PC-3 (cell line): ENCODE data around the gene C7. TPM values are rescaled to one million over a fixed set of nuclear protein-coding genes. Genes with fewer than 3 reads are reported as not detected.
"Not testable (repeated sequence)": the region's sequence is repeated elsewhere in the genome, so short reads cannot be mapped to it uniquely, and the experiment has no call there.

Experiments
- ATAC-seq: fragments of 200-7000 bp; cut with Tn5 transposase; 2 replicates; pipeline ENCODE4 v1.9.1; 2020; ENCODE audit warnings: mild to moderate bottlenecking, moderate library complexity
- BruUV-seq: library from RNA; stranded (reverse); fragments of 400-500 nt; replicated peaks from 2 replicates; lab custom pipeline; 2021; lab: Mats Ljungman, UMichigan
- CTCF ChIA-PET: fragments of 300-600 bp; sonication (Branson Sonifier 250); formaldehyde crosslinking; loops from one replicate; lab custom pipeline; 2022; ENCODE audit warnings: antibody characterized with exemption; lab: Charles Lee
- POLR2A ChIA-PET: fragments of 300-600 bp; sonication (Branson Sonifier 250); formaldehyde crosslinking; loops from one replicate; lab custom pipeline; 2022; ENCODE audit warnings: antibody characterized with exemption; ENCODE audit not compliant: unreplicated experiment; lab: Charles Lee
- DNase-seq: peaks from one replicate; pipeline ENCODE4 v3.0.0-alpha.2; 2015
- H2AFZ ChIP-seq: fragments of 300-600 bp; sonication (generic); 2 replicates; pipeline ENCODE4 v1.6.0; 2016; ENCODE audit warnings: antibody characterized with exemption, low read length
- H3F3A ChIP-seq: fragments of 300-600 bp; sonication (generic); one replicate; pipeline ENCODE4 v1.6.0; 2017; ENCODE audit warnings: antibody characterized with exemption, low read length, control low read depth, mild to moderate bottlenecking; ENCODE audit not compliant: unreplicated experiment
- H3K27ac ChIP-seq: fragments of 300-600 bp; sonication (generic); 2 replicates; pipeline ENCODE4 v1.5.1; 2016; ENCODE audit warnings: mild to moderate bottlenecking, low read length
- H3K27me3 ChIP-seq: fragments of 300-600 bp; sonication (generic); 2 replicates; pipeline ENCODE4 v1.6.1; 2016; ENCODE audit warnings: low read length, mixed read lengths
- H3K36me3 ChIP-seq: fragments of 300-600 bp; sonication (generic); 2 replicates; pipeline ENCODE4 v1.6.1; 2016; ENCODE audit warnings: low read depth, mixed run types, low read length, mixed read lengths
- H3K4me1 ChIP-seq: fragments of 300-600 bp; sonication (generic); 2 replicates; pipeline ENCODE4 v1.5.1; 2016; ENCODE audit warnings: low read length; ENCODE audit not compliant: insufficient read depth
- H3K4me2 ChIP-seq: fragments of 300-600 bp; sonication (generic); 2 replicates; pipeline ENCODE4 v1.6.0; 2016; ENCODE audit warnings: low read length
- H3K4me3 ChIP-seq: fragments of 300-600 bp; sonication (generic); 2 replicates; pipeline ENCODE4 v1.5.1; 2016; ENCODE audit warnings: mild to moderate bottlenecking, low read length, mixed read lengths
- H3K79me2 ChIP-seq: fragments of 300-600 bp; sonication (generic); 2 replicates; pipeline ENCODE4 v1.6.1; 2017; ENCODE audit warnings: low read length, mixed read lengths
- H3K9ac ChIP-seq: fragments of 300-600 bp; sonication (generic); 2 replicates; pipeline ENCODE4 v1.6.0; 2016; ENCODE audit warnings: mild to moderate bottlenecking, low read length
- H3K9me2 ChIP-seq: fragments of 300-600 bp; sonication (generic); replicated peaks from 2 replicates; pipeline ENCODE4 v1.6.1; 2016; ENCODE audit warnings: mixed run types, low read length, mixed read lengths
- H3K9me3 ChIP-seq: fragments of 300-600 bp; sonication (generic); 2 replicates; pipeline ENCODE4 v1.6.1; 2016; ENCODE audit warnings: low read length, mixed read lengths
- H4K20me1 ChIP-seq: fragments of 300-600 bp; sonication (generic); 2 replicates; pipeline ENCODE4 v1.6.1; 2016; ENCODE audit warnings: low read length, mixed read lengths
- EZH2 ChIP-seq: fragments of 300-600 bp; sonication (generic); IDR thresholded peaks from one replicate; pipeline ENCODE4 v1.6.1; 2017; ENCODE audit warnings: antibody characterized with exemption, mild to moderate bottlenecking, low read length; ENCODE audit not compliant: unreplicated experiment
- EZH2phosphoT487 ChIP-seq: fragments of 300-600 bp; sonication (generic); IDR thresholded peaks from 2 replicates; pipeline ENCODE4 v1.6.1; 2018; ENCODE audit warnings: mild to moderate bottlenecking, antibody characterized with exemption, low read length, borderline replicate concordance
- intact Hi-C: fragments of 100-400 bp; cut with micrococcal nuclease; formaldehyde crosslinking; loops from 2 replicates; pipeline ENCODE4 v1.9.0; 2023
- total RNA-seq: library from RNA; depleted of rRNA; stranded (reverse); fragments of >200 nt; gene quantifications from 2 replicates; pipeline ENCODE4 v1.2.3, GENCODE V29; 2014; rRNA removed
- TF ChIP-seq, protein P1 (sequence below): fragments of 300-600 bp; sonication (generic); conservative IDR thresholded peaks from 2 replicates; pipeline ENCODE4 v1.5.1; 2017; ENCODE audit warnings: antibody characterized with exemption, low read depth, mild to moderate bottlenecking, low read length

The C7 gene
- total RNA-seq, 1 experiment from 2014 or later: not detected

DNA sequence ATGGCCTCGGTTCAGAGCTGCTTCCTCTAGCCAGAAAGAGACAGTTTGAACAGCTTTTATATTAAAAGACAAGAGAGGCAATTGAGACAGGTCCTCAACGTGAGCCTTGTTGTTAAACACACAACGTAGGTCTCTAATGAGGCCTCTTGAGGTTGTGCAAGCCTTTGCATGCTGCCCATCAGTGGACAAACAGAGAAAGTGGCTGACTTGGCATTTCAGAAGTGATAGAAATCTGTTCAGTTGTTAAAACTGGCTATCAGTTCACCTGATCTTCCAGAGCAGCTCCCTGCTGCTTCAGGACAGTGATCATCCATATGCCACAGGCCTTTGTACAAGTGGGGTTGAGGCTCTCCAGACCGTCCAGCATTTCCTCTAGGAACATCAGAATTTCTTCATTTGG is 103.0 kb downstream of the C7 start:
- H2AFZ ChIP-seq: no peak overlapping the region
- POLR2A ChIA-PET: no interaction called here
- H3K4me1 ChIP-seq: peaks cover 21% of the 10 kb centered on the region
- no TSS peak for BruUV-seq
- peaks cover 5% of the 10 kb centered on the region for H3F3A ChIP-seq
- intact Hi-C loops: no loop called here
- no peak overlapping the region for H3K27ac ChIP-seq
- no peak overlapping the region for H3K4me2 ChIP-seq
- CTCF ChIA-PET: no interaction called here
- H3K9me2 ChIP-seq: no peaks in the 10 kb centered on the region; the same call in 1 of the 2 replicates
- H3K4me3 ChIP-seq: no peak overlapping the region
- TF ChIP-seq EZH2 (no peak), EZH2phosphoT487 (no peak)
- TF ChIP-seq, protein P1, sequence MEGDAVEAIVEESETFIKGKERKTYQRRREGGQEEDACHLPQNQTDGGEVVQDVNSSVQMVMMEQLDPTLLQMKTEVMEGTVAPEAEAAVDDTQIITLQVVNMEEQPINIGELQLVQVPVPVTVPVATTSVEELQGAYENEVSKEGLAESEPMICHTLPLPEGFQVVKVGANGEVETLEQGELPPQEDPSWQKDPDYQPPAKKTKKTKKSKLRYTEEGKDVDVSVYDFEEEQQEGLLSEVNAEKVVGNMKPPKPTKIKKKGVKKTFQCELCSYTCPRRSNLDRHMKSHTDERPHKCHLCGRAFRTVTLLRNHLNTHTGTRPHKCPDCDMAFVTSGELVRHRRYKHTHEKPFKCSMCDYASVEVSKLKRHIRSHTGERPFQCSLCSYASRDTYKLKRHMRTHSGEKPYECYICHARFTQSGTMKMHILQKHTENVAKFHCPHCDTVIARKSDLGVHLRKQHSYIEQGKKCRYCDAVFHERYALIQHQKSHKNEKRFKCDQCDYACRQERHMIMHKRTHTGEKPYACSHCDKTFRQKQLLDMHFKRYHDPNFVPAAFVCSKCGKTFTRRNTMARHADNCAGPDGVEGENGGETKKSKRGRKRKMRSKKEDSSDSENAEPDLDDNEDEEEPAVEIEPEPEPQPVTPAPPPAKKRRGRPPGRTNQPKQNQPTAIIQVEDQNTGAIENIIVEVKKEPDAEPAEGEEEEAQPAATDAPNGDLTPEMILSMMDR: no peak
- no peaks in the 10 kb centered on the region for H4K20me1 ChIP-seq
- ATAC-seq (no peak), DNase-seq (no peak)
- H3K9ac ChIP-seq: no peak overlapping the region
- H3K36me3 ChIP-seq: no peaks in the 10 kb centered on the region
- H3K27me3 ChIP-seq: no peaks in the 10 kb centered on the region
- no peaks in the 10 kb centered on the region for H3K9me3 ChIP-seq
- H3K79me2 ChIP-seq: no peaks in the 10 kb centered on the region

DNA sequence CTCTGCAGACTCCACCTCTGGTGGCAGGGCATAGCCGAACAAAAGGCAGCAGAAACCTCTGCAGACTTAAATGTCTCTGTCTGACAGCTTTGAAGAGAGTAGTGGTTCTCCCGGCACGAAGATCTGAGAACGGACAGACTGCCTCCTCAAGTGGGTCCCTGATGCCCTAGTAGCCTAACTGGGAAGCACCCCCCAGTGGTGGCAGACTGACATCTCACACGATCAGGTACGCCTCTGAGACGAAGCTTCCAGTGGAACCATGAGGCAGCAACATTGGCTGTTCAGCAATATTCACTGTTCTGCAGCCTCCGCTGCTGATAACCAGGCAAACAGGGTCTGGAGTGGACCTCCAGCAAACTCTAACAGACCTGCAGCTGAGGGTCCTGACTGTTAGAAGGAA is 113.3 kb downstream of the C7 start:
- H3K79me2 ChIP-seq, intact Hi-C loops, CTCF ChIA-PET, H3K9me3 ChIP-seq, H3K9me2 ChIP-seq, H3K4me2 ChIP-seq, H3K4me3 ChIP-seq, ATAC-seq, DNase-seq, H3F3A ChIP-seq, H4K20me1 ChIP-seq, H3K27ac ChIP-seq, H3K4me1 ChIP-seq, H3K36me3 ChIP-seq, BruUV-seq, POLR2A ChIA-PET, H3K27me3 ChIP-seq, H3K9ac ChIP-seq, H2AFZ ChIP-seq: not testable (repeated sequence)

Other genes starting within 250 kb of the C7 start
- gene PTGER4, start 229.6 kb upstream of the C7 start, total RNA-seq: 48.5 and 49.5 TPM in 2 replicates
- 9.0 and 11.6 TPM in 2 replicates for gene TTC33, start 153.5 kb upstream of the C7 start, total RNA-seq
- gene PRKAA1, start 111.1 kb upstream of the C7 start, total RNA-seq: 84.5 and 86.0 TPM in 2 replicates
- gene RPL37, start 74.3 kb upstream of the C7 start, total RNA-seq: 2,333 and 2,823 TPM in 2 replicates
- gene CARD6, start 68.1 kb upstream of the C7 start, total RNA-seq: 1.3 and 2.4 TPM in 2 replicates
- gene MROH2B, start 161.8 kb downstream of the C7 start, total RNA-seq: 0.04 TPM in 1 of 2 replicates, not detected in the other